K562 (cell line): ENCODE measurements around the gene PRKAG1. TPM values are rescaled to one million over a fixed set of nuclear protein-coding genes. Genes with fewer than 3 reads are reported as not detected.

Experiments used
- CBX1 ChIP-seq: sonication (generic); IDR thresholded peaks from 2 replicates; pipeline ENCODE4 v1.6.1; 2016; ENCODE audit warnings: antibody characterized with exemption, low read depth, mild to moderate bottlenecking
- ETV1 ChIP-seq: fragments of 450-650 bp; conservative IDR thresholded peaks from 2 replicates; pipeline ENCODE4 v1.6.1; 2016; ENCODE audit warnings: missing genetic modification characterization, control low read depth, low read depth, missing compliant biosample characterization
- GATA2 ChIP-seq: sonication (generic); formaldehyde crosslinking; IDR thresholded peaks from 2 replicates; pipeline ENCODE4 v1.4.0; 2020; ENCODE audit warnings: mild to moderate bottlenecking, missing genetic modification reagents
- HSF4 ChIP-seq: fragments of 250-450 bp; sonication (Bioruptor Pico); IDR thresholded peaks from 2 replicates; pipeline ENCODE4 v2.1.2; 2022; ENCODE audit warnings: mild to moderate bottlenecking, moderate library complexity, borderline replicate concordance
- NFATC3 ChIP-seq: fragments of 450-650 bp; IDR thresholded peaks from 2 replicates; pipeline ENCODE4 v1.6.1; 2017; ENCODE audit warnings: mild to moderate bottlenecking
- PHF21A ChIP-seq: fragments of 450-650 bp; IDR thresholded peaks from 2 replicates; pipeline ENCODE4 v1.6.1; 2017; ENCODE audit warnings: low read depth, borderline replicate concordance
- SMARCB1 ChIP-seq: IDR thresholded peaks from 2 replicates; pipeline ENCODE4 v1.6.1; 2011; ENCODE audit warnings: improper control_type of control experiment, low read depth; ENCODE audit not compliant: insufficient read length
- SP1 ChIP-seq: sonication (generic); formaldehyde crosslinking; IDR thresholded peaks from 2 replicates; pipeline ENCODE4 v1.8.1; 2022; ENCODE audit warnings: mild to moderate bottlenecking, missing genetic modification reagents
- TBL1XR1 ChIP-seq, 2 experiments: IDR thresholded peaks; 2 replicates each; pipeline ENCODE4 v1.6.1; 2012; ENCODE audit warnings: improper control_type of control experiment in 2 of 2, low read length in 2 of 2, mild to moderate bottlenecking in 1 of 2
- YY1 ChIP-seq, 3 experiments: IDR thresholded peaks; 2 replicates each; pipeline ENCODE4 v1.6.1; 2011; ENCODE audit warnings: low read length in 2 of 3, mild to moderate bottlenecking in 2 of 3, moderate library complexity in 2 of 3, borderline replicate concordance in 1 of 3, control low read depth in 1 of 3, low read depth in 1 of 3; ENCODE audit not compliant: insufficient read depth in 3 of 3, insufficient replicate concordance in 2 of 3, control insufficient read depth in 1 of 3, insufficient read length in 1 of 3; ENCODE audit errors: extremely low read depth in 1 of 3
- ZEB2 ChIP-seq: fragments of 450-650 bp; IDR thresholded peaks from 2 replicates; pipeline ENCODE4 v1.6.1; 2016
- polyA plus RNA-seq, 8 experiments: library from polyadenylated mRNA; depleted of rRNA in 4 of 8; stranded (reverse) in 5 of 8; unstranded in 3 of 8; fragments of >200 nt; fragmentation: Nextera tagmentation in 2 of 8; fragmentation: Illumina TruSeq in 1 of 8; extraction: Ambion mirVana in 2 of 8; extraction: Trizol in 1 of 8; gene quantifications; 2 replicates each; pipeline versions ENCODE4 v1.2.1 to v1.2.3, GENCODE V29; 2011 to 2014; ENCODE audit warnings: inconsistent platforms in 1 of 8, missing spikeins in 1 of 8
- total RNA-seq, 7 experiments: library from RNA; depleted of rRNA in 6 of 7; stranded (reverse); fragments of >200 nt in 6 of 7; fragmentation: Illumina TruSeq in 2 of 7; extraction: Trizol in 2 of 7; gene quantifications; 2 replicates each; pipeline versions ENCODE4 v1.2.1 to v1.2.3, GENCODE V29; 2011 to 2021; ENCODE audit warnings: low replicate concordance in 1 of 7
- TF ChIP-seq, protein P1 (sequence below): fragments of 450-650 bp; IDR thresholded peaks from 2 replicates; pipeline ENCODE4 v1.7.1; 2018; ENCODE audit warnings: mild to moderate bottlenecking, low read depth; ENCODE audit not compliant: partially characterized antibody
- TF ChIP-seq, protein P2 (sequence below): fragments of 450-650 bp; IDR thresholded peaks from 2 replicates; pipeline ENCODE4 v1.6.1; 2017; ENCODE audit warnings: antibody characterized with exemption, mild to moderate bottlenecking
- TF ChIP-seq, protein P3 (sequence below): fragments of 450-650 bp; formaldehyde crosslinking; IDR thresholded peaks from 2 replicates; pipeline ENCODE4 v1.4.0; 2022; ENCODE audit warnings: mild to moderate bottlenecking, moderate library complexity
- TF ChIP-seq, protein P4 (sequence below): sonication (generic); formaldehyde crosslinking; IDR thresholded peaks from 2 replicates; pipeline ENCODE4 v1.8.0; 2022; ENCODE audit warnings: missing genetic modification reagents, mild to moderate bottlenecking, borderline replicate concordance

Gene PRKAG1
- total and polyA plus RNA-seq, 9 of the 15 experiments (the other 6 are each of a cell fraction or from before 2014, with no cell fraction given) = 51.1 to 126 (median 79.1) TPM

DNA sequence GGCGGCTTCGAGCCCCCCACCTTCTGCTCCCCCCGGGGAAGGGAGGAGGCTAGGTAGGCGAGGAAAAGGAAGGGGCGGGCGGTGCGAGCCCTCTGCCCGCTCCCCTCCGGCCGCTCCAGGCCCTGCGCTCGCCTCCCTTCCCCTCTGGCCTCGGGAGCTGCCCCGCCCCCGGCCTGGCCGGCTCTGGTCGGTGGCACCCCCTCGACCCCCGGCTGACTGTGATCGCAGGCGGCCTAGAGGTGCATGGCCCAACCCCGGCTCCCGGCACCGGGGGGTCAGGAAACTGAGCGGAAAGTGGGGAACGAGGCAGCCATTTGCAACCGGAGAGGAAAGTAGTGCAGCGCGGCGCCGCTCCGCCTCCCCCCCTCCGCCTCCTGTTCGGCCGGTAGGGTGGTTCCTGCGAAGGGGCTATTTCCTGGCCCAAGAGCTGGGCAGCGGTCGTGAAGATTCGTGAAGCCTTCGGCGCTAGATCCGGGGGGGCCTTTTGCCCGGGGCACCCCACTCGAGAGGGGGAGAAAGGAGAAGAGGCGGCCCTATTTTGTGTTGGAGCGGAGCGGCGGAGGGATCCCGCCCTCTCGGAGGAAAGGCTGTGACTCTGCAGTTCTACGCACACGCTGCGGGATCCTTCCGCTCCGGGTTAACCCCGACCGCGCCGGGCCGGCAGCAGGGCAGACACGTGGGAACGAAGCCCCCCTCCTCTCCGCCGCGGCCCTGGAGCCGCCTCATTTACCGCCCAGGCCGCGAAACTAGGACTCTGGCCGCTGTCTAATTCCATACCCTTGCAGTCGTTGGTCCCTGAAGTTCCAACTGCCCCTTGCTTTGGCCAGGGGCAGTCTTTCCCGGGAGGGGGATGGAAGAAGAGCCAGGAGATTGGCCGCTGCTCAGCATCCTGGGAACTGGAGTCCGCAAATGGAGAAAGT, 41.9 kb upstream of the PRKAG1 start, which contains the start of gene KMT2D (continued):
- TF ChIP-seq, protein P1, sequence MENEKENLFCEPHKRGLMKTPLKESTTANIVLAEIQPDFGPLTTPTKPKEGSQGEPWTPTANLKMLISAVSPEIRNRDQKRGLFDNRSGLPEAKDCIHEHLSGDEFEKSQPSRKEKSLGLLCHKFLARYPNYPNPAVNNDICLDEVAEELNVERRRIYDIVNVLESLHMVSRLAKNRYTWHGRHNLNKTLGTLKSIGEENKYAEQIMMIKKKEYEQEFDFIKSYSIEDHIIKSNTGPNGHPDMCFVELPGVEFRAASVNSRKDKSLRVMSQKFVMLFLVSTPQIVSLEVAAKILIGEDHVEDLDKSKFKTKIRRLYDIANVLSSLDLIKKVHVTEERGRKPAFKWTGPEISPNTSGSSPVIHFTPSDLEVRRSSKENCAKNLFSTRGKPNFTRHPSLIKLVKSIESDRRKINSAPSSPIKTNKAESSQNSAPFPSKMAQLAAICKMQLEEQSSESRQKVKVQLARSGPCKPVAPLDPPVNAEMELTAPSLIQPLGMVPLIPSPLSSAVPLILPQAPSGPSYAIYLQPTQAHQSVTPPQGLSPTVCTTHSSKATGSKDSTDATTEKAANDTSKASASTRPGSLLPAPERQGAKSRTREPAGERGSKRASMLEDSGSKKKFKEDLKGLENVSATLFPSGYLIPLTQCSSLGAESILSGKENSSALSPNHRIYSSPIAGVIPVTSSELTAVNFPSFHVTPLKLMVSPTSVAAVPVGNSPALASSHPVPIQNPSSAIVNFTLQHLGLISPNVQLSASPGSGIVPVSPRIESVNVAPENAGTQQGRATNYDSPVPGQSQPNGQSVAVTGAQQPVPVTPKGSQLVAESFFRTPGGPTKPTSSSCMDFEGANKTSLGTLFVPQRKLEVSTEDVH = peak; percentile 83
- TF ChIP-seq TBL1XR1 (IDR thresholded peaks at IDR 0.05; ENCODE audit: low read length in 2 of 2) (0 out of 4 replicates have a peak, but pooled peaks of 1 of the 2 experiments have one; percentile 76), ZEB2 (0 out of 2 replicates have a peak, but pooled peaks have one; percentile 37), SP1 (peak; percentile 95), SMARCB1 (no peak), GATA2 (CRISPR knock-in tag) (no peak), YY1 (IDR thresholded peaks at IDR 0.05; ENCODE audit: borderline replicate concordance in 1 of 3, control insufficient read depth in 1 of 3, extremely low read depth in 1 of 3, insufficient read depth in 3 of 3, insufficient read length in 1 of 3, insufficient replicate concordance in 2 of 3, low read depth in 1 of 3, low read length in 2 of 3) (peak; percentile 71 to 93 (median 85)), PHF21A (0 out of 2 replicates have a peak, but pooled peaks have one; percentile 61), NFATC3 (no peak), HSF4 (no peak), ETV1 (tag) (peak; percentile 80), CBX1 (peak; percentile 94)
- TF ChIP-seq, protein P2, sequence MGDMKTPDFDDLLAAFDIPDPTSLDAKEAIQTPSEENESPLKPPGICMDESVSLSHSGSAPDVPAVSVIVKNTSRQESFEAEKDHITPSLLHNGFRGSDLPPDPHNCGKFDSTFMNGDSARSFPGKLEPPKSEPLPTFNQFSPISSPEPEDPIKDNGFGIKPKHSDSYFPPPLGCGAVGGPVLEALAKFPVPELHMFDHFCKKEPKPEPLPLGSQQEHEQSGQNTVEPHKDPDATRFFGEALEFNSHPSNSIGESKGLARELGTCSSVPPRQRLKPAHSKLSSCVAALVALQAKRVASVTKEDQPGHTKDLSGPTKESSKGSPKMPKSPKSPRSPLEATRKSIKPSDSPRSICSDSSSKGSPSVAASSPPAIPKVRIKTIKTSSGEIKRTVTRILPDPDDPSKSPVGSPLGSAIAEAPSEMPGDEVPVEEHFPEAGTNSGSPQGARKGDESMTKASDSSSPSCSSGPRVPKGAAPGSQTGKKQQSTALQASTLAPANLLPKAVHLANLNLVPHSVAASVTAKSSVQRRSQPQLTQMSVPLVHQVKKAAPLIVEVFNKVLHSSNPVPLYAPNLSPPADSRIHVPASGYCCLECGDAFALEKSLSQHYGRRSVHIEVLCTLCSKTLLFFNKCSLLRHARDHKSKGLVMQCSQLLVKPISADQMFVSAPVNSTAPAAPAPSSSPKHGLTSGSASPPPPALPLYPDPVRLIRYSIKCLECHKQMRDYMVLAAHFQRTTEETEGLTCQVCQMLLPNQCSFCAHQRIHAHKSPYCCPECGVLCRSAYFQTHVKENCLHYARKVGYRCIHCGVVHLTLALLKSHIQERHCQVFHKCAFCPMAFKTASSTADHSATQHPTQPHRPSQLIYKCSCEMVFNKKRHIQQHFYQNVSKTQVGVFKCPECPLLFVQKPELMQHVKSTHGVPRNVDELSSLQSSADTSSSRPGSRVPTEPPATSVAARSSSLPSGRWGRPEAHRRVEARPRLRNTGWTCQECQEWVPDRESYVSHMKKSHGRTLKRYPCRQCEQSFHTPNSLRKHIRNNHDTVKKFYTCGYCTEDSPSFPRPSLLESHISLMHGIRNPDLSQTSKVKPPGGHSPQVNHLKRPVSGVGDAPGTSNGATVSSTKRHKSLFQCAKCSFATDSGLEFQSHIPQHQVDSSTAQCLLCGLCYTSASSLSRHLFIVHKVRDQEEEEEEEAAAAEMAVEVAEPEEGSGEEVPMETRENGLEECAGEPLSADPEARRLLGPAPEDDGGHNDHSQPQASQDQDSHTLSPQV = peak; percentile 56
- TF ChIP-seq, protein P3, sequence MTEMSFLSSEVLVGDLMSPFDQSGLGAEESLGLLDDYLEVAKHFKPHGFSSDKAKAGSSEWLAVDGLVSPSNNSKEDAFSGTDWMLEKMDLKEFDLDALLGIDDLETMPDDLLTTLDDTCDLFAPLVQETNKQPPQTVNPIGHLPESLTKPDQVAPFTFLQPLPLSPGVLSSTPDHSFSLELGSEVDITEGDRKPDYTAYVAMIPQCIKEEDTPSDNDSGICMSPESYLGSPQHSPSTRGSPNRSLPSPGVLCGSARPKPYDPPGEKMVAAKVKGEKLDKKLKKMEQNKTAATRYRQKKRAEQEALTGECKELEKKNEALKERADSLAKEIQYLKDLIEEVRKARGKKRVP (CRISPR knock-in tag) = no peak
- TF ChIP-seq, protein P4, sequence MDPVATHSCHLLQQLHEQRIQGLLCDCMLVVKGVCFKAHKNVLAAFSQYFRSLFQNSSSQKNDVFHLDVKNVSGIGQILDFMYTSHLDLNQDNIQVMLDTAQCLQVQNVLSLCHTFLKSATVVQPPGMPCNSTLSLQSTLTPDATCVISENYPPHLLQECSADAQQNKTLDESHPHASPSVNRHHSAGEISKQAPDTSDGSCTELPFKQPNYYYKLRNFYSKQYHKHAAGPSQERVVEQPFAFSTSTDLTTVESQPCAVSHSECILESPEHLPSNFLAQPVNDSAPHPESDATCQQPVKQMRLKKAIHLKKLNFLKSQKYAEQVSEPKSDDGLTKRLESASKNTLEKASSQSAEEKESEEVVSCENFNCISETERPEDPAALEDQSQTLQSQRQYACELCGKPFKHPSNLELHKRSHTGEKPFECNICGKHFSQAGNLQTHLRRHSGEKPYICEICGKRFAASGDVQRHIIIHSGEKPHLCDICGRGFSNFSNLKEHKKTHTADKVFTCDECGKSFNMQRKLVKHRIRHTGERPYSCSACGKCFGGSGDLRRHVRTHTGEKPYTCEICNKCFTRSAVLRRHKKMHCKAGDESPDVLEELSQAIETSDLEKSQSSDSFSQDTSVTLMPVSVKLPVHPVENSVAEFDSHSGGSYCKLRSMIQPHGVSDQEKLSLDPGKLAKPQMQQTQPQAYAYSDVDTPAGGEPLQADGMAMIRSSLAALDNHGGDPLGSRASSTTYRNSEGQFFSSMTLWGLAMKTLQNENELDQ (CRISPR knock-in tag) = peak; percentile 92
